HepG2 (cell line): ENCODE results near the gene CTNNA3. TPM values are rescaled to one million over a fixed set of nuclear protein-coding genes. Genes with fewer than 3 reads are reported as not detected.

ENCODE experiments used
- AGO2 ChIP-seq: fragments of 200-400 bp; formaldehyde crosslinking; optimal IDR thresholded peaks from 2 replicates; pipeline ENCODE3; 2017; ENCODE audit warnings: mild to moderate bottlenecking, low read depth, low read length, moderate library complexity
- KLF12 ChIP-seq: sonication (generic); formaldehyde crosslinking; IDR thresholded peaks from 2 replicates; pipeline ENCODE4 v1.4.0; 2020; ENCODE audit warnings: missing genetic modification reagents, borderline replicate concordance
- ZNF570 ChIP-seq: sonication (generic); formaldehyde crosslinking; IDR thresholded peaks from 2 replicates; pipeline ENCODE4 v1.4.0; 2020; ENCODE audit warnings: mild to moderate bottlenecking, missing genetic modification reagents, borderline replicate concordance
- ZNF652 ChIP-seq: IDR thresholded peaks from 2 replicates; pipeline ENCODE4 v1.6.1; 2016; ENCODE audit warnings: low read depth, borderline replicate concordance
- polyA plus RNA-seq, 8 experiments: library from polyadenylated mRNA; depleted of rRNA in 3 of 8; stranded (reverse) in 7 of 8; unstranded in 1 of 8; fragments of >200 nt; fragmentation: Illumina TruSeq in 4 of 8; extraction: Trizol in 4 of 8; gene quantifications; 2 replicates each; pipeline versions ENCODE4 v1.2.1 to v1.2.3, GENCODE V29; 2011 to 2016; ENCODE audit warnings: low read depth in 4 of 8, missing spikeins in 1 of 8, mixed read lengths in 1 of 8; ENCODE audit not compliant: insufficient read depth in 1 of 8
- total RNA-seq, 5 experiments: library from RNA; depleted of rRNA; stranded (reverse); fragments of >200 nt; fragmentation: Illumina TruSeq; extraction: Trizol; gene quantifications; 2 replicates each; pipeline ENCODE4 v1.2.3, GENCODE V29; 2016; ENCODE audit warnings: low read depth in 1 of 5
- TF ChIP-seq, protein P1 (sequence below): sonication (generic); formaldehyde crosslinking; IDR thresholded peaks from 2 replicates; pipeline ENCODE4 v1.5.0; 2020; ENCODE audit warnings: mild to moderate bottlenecking, missing genetic modification reagents, borderline replicate concordance
- TF ChIP-seq, protein P2 (sequence below): sonication (generic); formaldehyde crosslinking; IDR thresholded peaks from 2 replicates; pipeline ENCODE4 v1.9.0; 2021; ENCODE audit warnings: missing genetic modification reagents, borderline replicate concordance
- TF ChIP-seq, protein P3 (sequence below): sonication (generic); formaldehyde crosslinking; IDR thresholded peaks from 2 replicates; pipeline ENCODE4 v1.4.0; 2020; ENCODE audit warnings: missing genetic modification reagents; ENCODE audit errors: not compliant biosample characterization

The CTNNA3 gene
- total and polyA plus RNA-seq, 2 of the 13 experiments (the other 11 are each of a cell fraction or from before 2014, with no cell fraction given): not detected

DNA sequence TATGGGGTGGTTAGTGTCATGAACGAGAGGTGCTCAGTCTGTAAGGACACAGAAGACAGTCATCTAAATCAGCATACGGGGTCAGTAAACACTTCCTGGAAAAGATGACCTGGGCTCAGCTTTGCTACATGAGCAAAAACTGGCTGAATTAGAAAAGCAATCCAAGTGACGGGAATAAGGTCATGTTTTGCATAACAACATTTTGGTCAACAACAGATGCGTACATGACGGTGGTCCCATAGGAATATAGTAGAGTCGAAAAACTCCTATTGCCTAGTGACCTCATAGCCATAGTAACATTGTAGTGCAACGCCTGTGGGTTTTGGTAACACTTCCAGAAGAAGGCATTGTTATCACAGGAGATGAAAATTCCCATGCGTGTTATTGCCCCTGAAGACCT lies 92.9 kb downstream of the CTNNA3 start (continued):
- TF ChIP-seq, protein P1, sequence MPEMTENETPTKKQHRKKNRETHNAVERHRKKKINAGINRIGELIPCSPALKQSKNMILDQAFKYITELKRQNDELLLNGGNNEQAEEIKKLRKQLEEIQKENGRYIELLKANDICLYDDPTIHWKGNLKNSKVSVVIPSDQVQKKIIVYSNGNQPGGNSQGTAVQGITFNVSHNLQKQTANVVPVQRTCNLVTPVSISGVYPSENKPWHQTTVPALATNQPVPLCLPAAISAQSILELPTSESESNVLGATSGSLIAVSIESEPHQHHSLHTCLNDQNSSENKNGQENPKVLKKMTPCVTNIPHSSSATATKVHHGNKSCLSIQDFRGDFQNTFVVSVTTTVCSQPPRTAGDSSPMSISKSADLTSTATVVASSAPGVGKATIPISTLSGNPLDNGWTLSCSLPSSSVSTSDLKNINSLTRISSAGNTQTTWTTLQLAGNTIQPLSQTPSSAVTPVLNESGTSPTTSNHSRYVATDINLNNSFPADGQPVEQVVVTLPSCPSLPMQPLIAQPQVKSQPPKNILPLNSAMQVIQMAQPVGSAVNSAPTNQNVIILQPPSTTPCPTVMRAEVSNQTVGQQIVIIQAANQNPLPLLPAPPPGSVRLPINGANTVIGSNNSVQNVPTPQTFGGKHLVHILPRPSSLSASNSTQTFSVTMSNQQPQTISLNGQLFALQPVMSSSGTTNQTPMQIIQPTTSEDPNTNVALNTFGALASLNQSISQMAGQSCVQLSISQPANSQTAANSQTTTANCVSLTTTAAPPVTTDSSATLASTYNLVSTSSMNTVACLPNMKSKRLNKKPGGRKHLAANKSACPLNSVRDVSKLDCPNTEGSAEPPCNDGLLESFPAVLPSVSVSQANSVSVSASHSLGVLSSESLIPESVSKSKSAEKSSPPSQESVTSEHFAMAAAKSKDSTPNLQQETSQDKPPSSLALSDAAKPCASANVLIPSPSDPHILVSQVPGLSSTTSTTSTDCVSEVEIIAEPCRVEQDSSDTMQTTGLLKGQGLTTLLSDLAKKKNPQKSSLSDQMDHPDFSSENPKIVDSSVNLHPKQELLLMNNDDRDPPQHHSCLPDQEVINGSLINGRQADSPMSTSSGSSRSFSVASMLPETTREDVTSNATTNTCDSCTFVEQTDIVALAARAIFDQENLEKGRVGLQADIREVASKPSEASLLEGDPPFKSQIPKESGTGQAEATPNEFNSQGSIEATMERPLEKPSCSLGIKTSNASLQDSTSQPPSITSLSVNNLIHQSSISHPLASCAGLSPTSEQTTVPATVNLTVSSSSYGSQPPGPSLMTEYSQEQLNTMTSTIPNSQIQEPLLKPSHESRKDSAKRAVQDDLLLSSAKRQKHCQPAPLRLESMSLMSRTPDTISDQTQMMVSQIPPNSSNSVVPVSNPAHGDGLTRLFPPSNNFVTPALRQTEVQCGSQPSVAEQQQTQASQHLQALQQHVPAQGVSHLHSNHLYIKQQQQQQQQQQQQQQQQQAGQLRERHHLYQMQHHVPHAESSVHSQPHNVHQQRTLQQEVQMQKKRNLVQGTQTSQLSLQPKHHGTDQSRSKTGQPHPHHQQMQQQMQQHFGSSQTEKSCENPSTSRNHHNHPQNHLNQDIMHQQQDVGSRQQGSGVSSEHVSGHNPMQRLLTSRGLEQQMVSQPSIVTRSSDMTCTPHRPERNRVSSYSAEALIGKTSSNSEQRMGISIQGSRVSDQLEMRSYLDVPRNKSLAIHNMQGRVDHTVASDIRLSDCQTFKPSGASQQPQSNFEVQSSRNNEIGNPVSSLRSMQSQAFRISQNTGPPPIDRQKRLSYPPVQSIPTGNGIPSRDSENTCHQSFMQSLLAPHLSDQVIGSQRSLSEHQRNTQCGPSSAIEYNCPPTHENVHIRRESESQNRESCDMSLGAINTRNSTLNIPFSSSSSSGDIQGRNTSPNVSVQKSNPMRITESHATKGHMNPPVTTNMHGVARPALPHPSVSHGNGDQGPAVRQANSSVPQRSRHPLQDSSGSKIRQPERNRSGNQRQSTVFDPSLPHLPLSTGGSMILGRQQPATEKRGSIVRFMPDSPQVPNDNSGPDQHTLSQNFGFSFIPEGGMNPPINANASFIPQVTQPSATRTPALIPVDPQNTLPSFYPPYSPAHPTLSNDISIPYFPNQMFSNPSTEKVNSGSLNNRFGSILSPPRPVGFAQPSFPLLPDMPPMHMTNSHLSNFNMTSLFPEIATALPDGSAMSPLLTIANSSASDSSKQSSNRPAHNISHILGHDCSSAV (CRISPR knock-in tag): no peak
- TF ChIP-seq, protein P2, sequence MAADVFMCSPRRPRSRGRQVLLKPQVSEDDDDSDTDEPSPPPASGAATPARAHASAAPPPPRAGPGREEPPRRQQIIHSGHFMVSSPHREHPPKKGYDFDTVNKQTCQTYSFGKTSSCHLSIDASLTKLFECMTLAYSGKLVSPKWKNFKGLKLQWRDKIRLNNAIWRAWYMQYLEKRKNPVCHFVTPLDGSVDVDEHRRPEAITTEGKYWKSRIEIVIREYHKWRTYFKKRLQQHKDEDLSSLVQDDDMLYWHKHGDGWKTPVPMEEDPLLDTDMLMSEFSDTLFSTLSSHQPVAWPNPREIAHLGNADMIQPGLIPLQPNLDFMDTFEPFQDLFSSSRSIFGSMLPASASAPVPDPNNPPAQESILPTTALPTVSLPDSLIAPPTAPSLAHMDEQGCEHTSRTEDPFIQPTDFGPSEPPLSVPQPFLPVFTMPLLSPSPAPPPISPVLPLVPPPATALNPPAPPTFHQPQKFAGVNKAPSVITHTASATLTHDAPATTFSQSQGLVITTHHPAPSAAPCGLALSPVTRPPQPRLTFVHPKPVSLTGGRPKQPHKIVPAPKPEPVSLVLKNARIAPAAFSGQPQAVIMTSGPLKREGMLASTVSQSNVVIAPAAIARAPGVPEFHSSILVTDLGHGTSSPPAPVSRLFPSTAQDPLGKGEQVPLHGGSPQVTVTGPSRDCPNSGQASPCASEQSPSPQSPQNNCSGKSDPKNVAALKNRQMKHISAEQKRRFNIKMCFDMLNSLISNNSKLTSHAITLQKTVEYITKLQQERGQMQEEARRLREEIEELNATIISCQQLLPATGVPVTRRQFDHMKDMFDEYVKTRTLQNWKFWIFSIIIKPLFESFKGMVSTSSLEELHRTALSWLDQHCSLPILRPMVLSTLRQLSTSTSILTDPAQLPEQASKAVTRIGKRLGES (CRISPR knock-in tag): no peak
- TF ChIP-seq KLF12 (CRISPR knock-in tag): no peak
- no peak for TF ChIP-seq ZNF570 (CRISPR knock-in tag)
- TF ChIP-seq ZNF652 (CRISPR knock-in tag): no peak
- TF ChIP-seq, protein P3, sequence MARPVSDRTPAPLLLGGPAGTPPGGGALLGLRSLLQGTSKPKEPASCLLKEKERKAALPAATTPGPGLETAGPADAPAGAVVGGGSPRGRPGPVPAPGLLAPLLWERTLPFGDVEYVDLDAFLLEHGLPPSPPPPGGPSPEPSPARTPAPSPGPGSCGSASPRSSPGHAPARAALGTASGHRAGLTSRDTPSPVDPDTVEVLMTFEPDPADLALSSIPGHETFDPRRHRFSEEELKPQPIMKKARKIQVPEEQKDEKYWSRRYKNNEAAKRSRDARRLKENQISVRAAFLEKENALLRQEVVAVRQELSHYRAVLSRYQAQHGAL: no peak
- no peak for TF ChIP-seq AGO2
